ENCODE results near the gene TBX3.

The TBX3 gene

GRCh38 chr12:114681116-114681871 is 2.7 kb downstream of the TBX3 start:
- DNase-seq: no peak

- no peak for DNase-seq
These were observed 3.3 kb downstream of the TBX3 start for GRCh38 chr12:114680604-114681069.

GRCh38 chr12:114679942-114680341 is 4.0 kb downstream of the TBX3 start:
- DNase-seq: no peak

- no peak for DNase-seq
These were observed 4.5 kb downstream of the TBX3 start for GRCh38 chr12:114679452-114679875.

GRCh38 chr12:114678718-114679117 is 5.3 kb downstream of the TBX3 start:
- no peak for DNase-seq

GRCh38 chr12:114678028-114678427 is 5.9 kb downstream of the TBX3 start:
- no peak for DNase-seq

GRCh38 chr12:114676142-114676741 is 7.7 kb downstream of the TBX3 start:
- DNase-seq: no peak

- DNase-seq: no peak
These were observed 9.5 kb downstream of the TBX3 start for GRCh38 chr12:114674251-114675047.

GRCh38 chr12:114673901-114674250 is 10.1 kb downstream of the TBX3 start:
- DNase-seq: no peak

GRCh38 chr12:114673169-114673833 is 10.7 kb downstream of the TBX3 start:
- DNase-seq: no peak

- no peak for DNase-seq
These were observed 11.2 kb downstream of the TBX3 start for GRCh38 chr12:114672817-114673168.

GRCh38 chr12:114671443-114672411 is 12.2 kb downstream of the TBX3 start:
- DNase-seq: no peak

- no peak for DNase-seq
These were observed 12.9 kb downstream of the TBX3 start for GRCh38 chr12:114671066-114671442.

GRCh38 chr12:114670291-114670980 is 13.5 kb downstream of the TBX3 start:
- no peak for DNase-seq

GRCh38 chr12:114669401-114670290 is 14.3 kb downstream of the TBX3 start:
- no peak for DNase-seq

- DNase-seq: no peak
These were observed 15.1 kb downstream of the TBX3 start for GRCh38 chr12:114668886-114669288.

- peak; percentile 80 for DNase-seq
These were observed 15.7 kb downstream of the TBX3 start for GRCh38 chr12:114668151-114668885.

GRCh38 chr12:114667669-114668150 is 16.3 kb downstream of the TBX3 start:
- DNase-seq: no peak

Data from HCEC 1CT (cell line).